Germinal center (tissue), 1 donor: Measurements from ENCODE around the gene MYO9A.

ENCODE experiments used
- DNase-seq: peaks from one replicate; pipeline ENCODE4 v3.0.0; 2012; ENCODE audit warnings: mixed read lengths, low spot score

The MYO9A gene

GRCh38 chr15:71781965-71782265 is 336.0 kb downstream of the MYO9A start:
- no peak for DNase-seq

- DNase-seq, result no peak
Observed at GRCh38 chr15:71781179-71781964, 336.6 kb downstream of the MYO9A start.

- DNase-seq, result peak; percentile 76
Observed at GRCh38 chr15:71780115-71780976, 337.6 kb downstream of the MYO9A start.

GRCh38 chr15:71779073-71779797 is 338.7 kb downstream of the MYO9A start:
- DNase-seq, result no peak

GRCh38 chr15:71777216-71777943 is 340.6 kb downstream of the MYO9A start:
- no peak for DNase-seq

DNA sequence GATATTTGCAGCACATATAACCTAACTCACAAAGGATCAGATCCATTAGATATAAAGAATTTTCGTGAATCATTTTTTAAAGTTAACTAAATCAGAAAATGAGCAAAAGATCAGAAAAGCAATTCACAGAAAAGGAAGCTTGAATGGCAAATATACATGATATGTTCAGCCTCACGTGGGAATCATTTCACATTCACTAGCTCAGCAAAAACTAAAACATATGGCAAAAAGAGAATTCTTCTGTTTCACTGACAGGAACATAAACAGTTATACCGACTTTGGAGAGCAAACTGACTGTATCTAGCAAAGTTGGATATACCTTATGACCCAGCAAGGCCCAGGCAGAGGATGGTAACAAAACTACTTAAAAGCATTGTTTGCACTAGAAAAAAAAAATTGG is 341.6 kb downstream of the MYO9A start:
- DNase-seq, result no peak

- DNase-seq, result no peak
Observed at GRCh38 chr15:71775856-71776255, 342.1 kb downstream of the MYO9A start.

DNA sequence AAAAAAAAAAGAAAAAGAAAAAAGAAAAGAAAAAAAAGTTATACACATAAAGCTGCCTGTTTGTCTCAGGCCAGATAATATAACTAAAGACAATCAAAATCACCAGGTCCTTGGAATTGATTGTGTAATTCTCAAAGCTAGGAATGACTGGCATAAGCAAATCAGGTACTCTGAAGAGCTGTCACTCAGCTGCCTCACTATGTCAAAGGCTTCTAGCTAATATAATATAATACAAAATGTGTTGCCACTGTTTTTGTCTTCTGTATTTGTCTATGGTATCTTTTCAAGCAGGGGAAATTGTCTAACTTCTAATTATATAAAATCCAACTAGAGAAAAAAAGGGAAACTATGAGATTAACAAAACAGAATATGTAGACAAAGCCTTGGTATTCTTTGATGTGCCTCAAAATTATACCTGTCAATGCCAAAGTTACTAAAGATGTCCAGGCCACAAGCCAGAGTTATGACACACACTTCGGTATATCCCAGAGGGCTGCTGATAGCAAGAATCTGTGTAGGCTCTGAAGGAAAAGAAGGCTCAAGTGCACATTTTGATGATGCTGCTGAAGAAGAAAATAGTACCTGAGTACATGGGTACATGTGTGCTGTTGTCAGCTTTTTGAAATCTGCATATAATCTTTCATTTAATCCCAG is 344.6 kb downstream of the MYO9A start:
- no peak for DNase-seq
